Activated CD4-positive, alpha-beta T cell treated with anti-CD3 and anti-CD28 coated beads for 24 hours (primary cell): Measurements from ENCODE around the gene TENT4A.
A peak's percentile ranks its signal among the peaks of the same experiment; 100 is the strongest.

Source experiments
- DNase-seq, 2 donors: peaks; one replicate each; pipeline ENCODE4 v3.0.0-alpha.2; 2020; ENCODE audit warnings: low read depth in 2 of 2

Gene TENT4A

GRCh38 chr5:6700074-6700684, 13.1 kb upstream of the TENT4A start:
- no peak for DNase-seq

GRCh38 chr5:6700685-6701355, 12.4 kb upstream of the TENT4A start:
- DNase-seq: no peak

GRCh38 chr5:6701491-6701890, 11.7 kb upstream of the TENT4A start:
- no peak for DNase-seq

GRCh38 chr5:6702633-6703032, 10.6 kb upstream of the TENT4A start:
- no peak for DNase-seq

- DNase-seq: no peak
Measured at GRCh38 chr5:6703806-6704205, 9.4 kb upstream of the TENT4A start.

GRCh38 chr5:6704361-6704851, 8.8 kb upstream of the TENT4A start:
- no peak for DNase-seq

GRCh38 chr5:6705088-6705487, 8.1 kb upstream of the TENT4A start:
- no peak for DNase-seq

- DNase-seq: no peak
Measured at GRCh38 chr5:6705959-6706358, 7.3 kb upstream of the TENT4A start.

- no peak for DNase-seq
Measured at GRCh38 chr5:6707852-6708251, 5.4 kb upstream of the TENT4A start.

- no peak for DNase-seq
Measured at GRCh38 chr5:6708814-6709213, 4.4 kb upstream of the TENT4A start.

- no peak for DNase-seq
Measured at GRCh38 chr5:6710070-6710469, 3.2 kb upstream of the TENT4A start.

GRCh38 chr5:6710551-6711318, 2.5 kb upstream of the TENT4A start:
- DNase-seq: no peak

GRCh38 chr5:6711409-6712141, 1.7 kb upstream of the TENT4A start:
- DNase-seq: no peak

- peak in 1 of 2 donors; percentile 13 for DNase-seq
Measured at GRCh38 chr5:6712142-6712576, 1.1 kb upstream of the TENT4A start.

GRCh38 chr5:6712577-6713273, 507 bp upstream of the TENT4A start:
- peak; percentile 89 to 93 for DNase-seq

GRCh38 chr5:6714226-6715041, 1.2 kb downstream of the TENT4A start:
- DNase-seq: no peak

- no peak for DNase-seq
Measured at GRCh38 chr5:6715271-6715670, 2.0 kb downstream of the TENT4A start.

GRCh38 chr5:6715758-6716628, 2.8 kb downstream of the TENT4A start:
- no peak for DNase-seq

- DNase-seq: no peak
Measured at GRCh38 chr5:6716629-6717149, 3.5 kb downstream of the TENT4A start.
